Measurements from ENCODE around the gene SWAP70. TPM values are rescaled to one million over a fixed set of nuclear protein-coding genes. Genes with fewer than 3 reads are reported as not detected.

SWAP70 gene
- total and polyA plus RNA-seq, 9 of the 15 experiments (the other 6 are each of a cell fraction or from before 2014, with no cell fraction given): 1.7 to 4.9 (median 3.9) TPM

DNA sequence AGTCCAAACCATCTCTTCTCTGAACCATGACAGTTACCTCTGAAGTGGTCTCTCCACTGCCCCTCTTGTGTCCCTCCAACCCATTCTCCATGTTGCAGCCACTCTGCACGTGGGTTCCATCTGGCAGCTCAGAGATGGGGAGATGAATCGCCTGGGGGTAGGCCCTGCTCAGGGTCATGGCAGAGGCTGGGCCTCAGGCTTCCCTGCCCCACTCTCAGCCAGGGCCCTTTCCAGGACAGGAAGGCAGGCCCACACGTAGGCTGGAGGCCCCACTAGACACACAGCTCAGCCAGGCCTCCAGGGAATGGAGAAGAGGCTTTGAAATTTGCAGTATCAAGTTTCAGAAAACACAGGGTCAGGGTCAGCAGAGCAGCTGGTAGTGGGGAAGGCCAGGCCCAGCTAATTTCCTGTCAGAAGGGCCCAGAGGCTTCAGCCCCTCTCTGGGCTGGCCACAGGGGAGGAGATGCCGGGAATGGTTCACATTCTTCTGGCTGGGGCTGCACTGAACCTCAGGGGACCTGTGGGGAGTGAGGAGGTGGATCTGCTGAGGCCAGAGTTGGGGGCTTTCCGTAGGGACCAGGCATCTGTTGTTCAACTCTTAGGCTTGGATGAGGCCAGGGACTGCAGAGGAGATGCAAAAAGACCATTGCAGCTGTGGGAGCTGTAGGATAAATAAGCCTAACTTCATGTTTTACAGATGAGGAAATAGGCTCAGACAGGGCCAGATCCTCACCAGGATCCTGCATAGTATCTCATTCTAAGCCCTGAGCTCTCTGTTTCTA is 101.6 kb downstream of the SWAP70 start:
- Histone ChIP-seq H4K20me1 (replicated peaks; ENCODE audit: control insufficient read depth, insufficient read depth, low read length) (no peaks in the 10 kb centered on the region), H3K36me3 (ENCODE audit: control insufficient read depth, insufficient read depth, low read length) (no peaks in the 10 kb centered on the region), H3K9me3 (replicated peaks; ENCODE audit: control insufficient read depth, insufficient read depth, low read depth, low read length) (no peaks in the 10 kb centered on the region), H3K27ac (ENCODE audit: extremely low read depth, low read depth, low read length) (no peak overlapping the region), H3K4me2 (ENCODE audit: insufficient read depth, low read length) (no peak overlapping the region), H3K27me3 (ENCODE audit: control insufficient read depth in 2 of 2, insufficient read depth in 2 of 2, low read length in 2 of 2) (peaks cover 0 to 6% of the 10 kb centered on the region in 2 experiments; a peak in 2 of 5 replicates), H3K9ac (ENCODE audit: insufficient read depth in 1 of 2, low read depth in 2 of 2, low read length in 2 of 2) (peak overlapping the region in 1 of 2 experiments; percentile 54; a peak in 1 of 4 replicates), H3K9me1 (ENCODE audit: control insufficient read depth, insufficient read depth, low read length) (no peaks in the 10 kb centered on the region), H2AFZ (ENCODE audit: low read depth, low read length) (0 out of 2 replicates have a peak overlapping the region, but pooled peaks have one; percentile 9), H3K4me1 (replicated peaks in 1 of 2; ENCODE audit: control insufficient read depth in 2 of 2, insufficient read depth in 2 of 2, low read length in 2 of 2) (0 out of 5 replicates have a peak, but pooled peaks cover 0 to 4% of the 10 kb centered on the region in 2 experiments), H3K79me2 (ENCODE audit: control insufficient read depth, insufficient read depth, low read length) (no peaks in the 10 kb centered on the region), H3K4me3 (no peak overlapping the region)
- ChIA-PET POLR2A (interaction anchor here (0.6 to 1.2 kb wide), 3 partner anchors 18 to 253 kb away, joined by 3 read pairs; no protein-coding TSS in a partner anchor), CTCF (ENCODE audit: low intra/inter-chr PET ratio) (no interaction called here)
- in situ Hi-C loops (cut with MboI): loop anchor here (10.0 kb wide), 1 partner anchor 549 kb away; no protein-coding TSS in a partner anchor
- TF ChIP-seq NR2C1 (IDR thresholded peaks at IDR 0.05) (no peak), NR2C1 (tag; IDR thresholded peaks at IDR 0.05) (no peak), U2AF2 (optimal IDR thresholded peaks at IDR 0.05; ENCODE audit: low read depth, low read length) (no peak), RUNX1 (IDR thresholded peaks at IDR 0.05; ENCODE audit: low read depth) (no peak), HNRNPLL (IDR thresholded peaks at IDR 0.05; ENCODE audit: low read depth, low read length, poor library complexity, severe bottlenecking) (no peak), RBM15 (IDR thresholded peaks at IDR 0.05; ENCODE audit: insufficient read depth, low read length) (no peak), FIP1L1 (IDR thresholded peaks at IDR 0.05; ENCODE audit: low read depth, low read length, poor library complexity, severe bottlenecking) (no peak), FOXJ2 (tag; IDR thresholded peaks at IDR 0.05) (no peak), TEAD4 (IDR thresholded peaks at IDR 0.05; ENCODE audit: low read length) (no peak), TEAD4 (CRISPR knock-in tag; IDR thresholded peaks at IDR 0.05; ENCODE audit: borderline replicate concordance) (no peak), SMAD4 (CRISPR knock-in tag; conservative IDR thresholded peaks at IDR 0.05) (no peak), BHLHE40 (IDR thresholded peaks at IDR 0.05; ENCODE audit: low read length) (no peak)
- TF ChIP-seq, protein P1, sequence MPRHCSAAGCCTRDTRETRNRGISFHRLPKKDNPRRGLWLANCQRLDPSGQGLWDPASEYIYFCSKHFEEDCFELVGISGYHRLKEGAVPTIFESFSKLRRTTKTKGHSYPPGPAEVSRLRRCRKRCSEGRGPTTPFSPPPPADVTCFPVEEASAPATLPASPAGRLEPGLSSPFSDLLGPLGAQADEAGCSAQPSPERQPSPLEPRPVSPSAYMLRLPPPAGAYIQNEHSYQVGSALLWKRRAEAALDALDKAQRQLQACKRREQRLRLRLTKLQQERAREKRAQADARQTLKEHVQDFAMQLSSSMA (CRISPR knock-in tag; IDR thresholded peaks at IDR 0.05): no peak
- TF ChIP-seq, protein P2, sequence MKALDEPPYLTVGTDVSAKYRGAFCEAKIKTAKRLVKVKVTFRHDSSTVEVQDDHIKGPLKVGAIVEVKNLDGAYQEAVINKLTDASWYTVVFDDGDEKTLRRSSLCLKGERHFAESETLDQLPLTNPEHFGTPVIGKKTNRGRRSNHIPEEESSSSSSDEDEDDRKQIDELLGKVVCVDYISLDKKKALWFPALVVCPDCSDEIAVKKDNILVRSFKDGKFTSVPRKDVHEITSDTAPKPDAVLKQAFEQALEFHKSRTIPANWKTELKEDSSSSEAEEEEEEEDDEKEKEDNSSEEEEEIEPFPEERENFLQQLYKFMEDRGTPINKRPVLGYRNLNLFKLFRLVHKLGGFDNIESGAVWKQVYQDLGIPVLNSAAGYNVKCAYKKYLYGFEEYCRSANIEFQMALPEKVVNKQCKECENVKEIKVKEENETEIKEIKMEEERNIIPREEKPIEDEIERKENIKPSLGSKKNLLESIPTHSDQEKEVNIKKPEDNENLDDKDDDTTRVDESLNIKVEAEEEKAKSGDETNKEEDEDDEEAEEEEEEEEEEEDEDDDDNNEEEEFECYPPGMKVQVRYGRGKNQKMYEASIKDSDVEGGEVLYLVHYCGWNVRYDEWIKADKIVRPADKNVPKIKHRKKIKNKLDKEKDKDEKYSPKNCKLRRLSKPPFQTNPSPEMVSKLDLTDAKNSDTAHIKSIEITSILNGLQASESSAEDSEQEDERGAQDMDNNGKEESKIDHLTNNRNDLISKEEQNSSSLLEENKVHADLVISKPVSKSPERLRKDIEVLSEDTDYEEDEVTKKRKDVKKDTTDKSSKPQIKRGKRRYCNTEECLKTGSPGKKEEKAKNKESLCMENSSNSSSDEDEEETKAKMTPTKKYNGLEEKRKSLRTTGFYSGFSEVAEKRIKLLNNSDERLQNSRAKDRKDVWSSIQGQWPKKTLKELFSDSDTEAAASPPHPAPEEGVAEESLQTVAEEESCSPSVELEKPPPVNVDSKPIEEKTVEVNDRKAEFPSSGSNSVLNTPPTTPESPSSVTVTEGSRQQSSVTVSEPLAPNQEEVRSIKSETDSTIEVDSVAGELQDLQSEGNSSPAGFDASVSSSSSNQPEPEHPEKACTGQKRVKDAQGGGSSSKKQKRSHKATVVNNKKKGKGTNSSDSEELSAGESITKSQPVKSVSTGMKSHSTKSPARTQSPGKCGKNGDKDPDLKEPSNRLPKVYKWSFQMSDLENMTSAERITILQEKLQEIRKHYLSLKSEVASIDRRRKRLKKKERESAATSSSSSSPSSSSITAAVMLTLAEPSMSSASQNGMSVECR (CRISPR knock-in tag; IDR thresholded peaks at IDR 0.05): no peak
- DNase-seq (ENCODE audit: extremely low read depth in 1 of 4, low spot score in 3 of 4): no peak
- no peak for FAIRE-seq
- intact Hi-C loops (cut with micrococcal nuclease): no loop called here
- WGBS (ENCODE audit: insufficient coverage, low coverage, missing lambda C conversion rate): 19% methylated on average over 5 of the region's 5 CpGs
- no TSS peak for BruUV-seq (replicated peaks)
- peak; percentile 17; the same call in 1 of the 3 replicates for ATAC-seq

All from K562 (cell line).